Natural killer cell (primary cell): Measurements from ENCODE around the gene LNX1. TPM values are rescaled to one million over a fixed set of nuclear protein-coding genes. Genes with fewer than 3 reads are reported as not detected.

Experiments used
- ATAC-seq, 3 donors: fragments of 150-1000 bp in 2 of 3; fragments of 200-7000 bp in 1 of 3; cut with Tn5 transposase; 1 replicate in 1 of 3; 2 replicates in 2 of 3; pipeline ENCODE4 v1.10.0; 2021; ENCODE audit warnings: mild to moderate bottlenecking in 2 of 3, moderate library complexity in 2 of 3
- DNase-seq, 2 donors: peaks; one replicate each; pipeline versions ENCODE4 v3.0.0 to v3.0.0-alpha.2; 2013 to 2021; ENCODE audit warnings: mixed read lengths in 1 of 2
- H3K27ac ChIP-seq: one replicate; pipeline ENCODE4 v1.5.1; 2013; ENCODE audit warnings: mild to moderate bottlenecking, low read length
- H3K27me3 ChIP-seq: one replicate; pipeline ENCODE4 v1.6.1; 2013; ENCODE audit warnings: low read length; ENCODE audit not compliant: control insufficient read depth, insufficient read depth
- H3K36me3 ChIP-seq: one replicate; pipeline ENCODE4 v1.6.1; 2013; ENCODE audit warnings: low read length; ENCODE audit not compliant: control insufficient read depth, insufficient read depth
- H3K4me1 ChIP-seq: one replicate; pipeline ENCODE4 v1.6.1; 2013; ENCODE audit warnings: low read length; ENCODE audit not compliant: control insufficient read depth, insufficient read depth
- H3K4me3 ChIP-seq: one replicate; pipeline ENCODE4 v1.5.1; 2013; ENCODE audit warnings: low read length
- H3K9me3 ChIP-seq: one replicate; pipeline ENCODE4 v1.6.1; 2013; ENCODE audit warnings: low read length; ENCODE audit not compliant: control insufficient read depth, insufficient read depth
- H3K27ac Mint-ChIP-seq, 2 donors: one replicate each; pipeline ENCODE4 v1.8.0; 2022; ENCODE audit warnings: mild to moderate bottlenecking in 2 of 2, mixed read lengths in 2 of 2, moderate library complexity in 1 of 2
- H3K27me3 Mint-ChIP-seq, 2 donors: one replicate each; pipeline ENCODE4 v1.8.0; 2022; ENCODE audit warnings: low read depth in 2 of 2, mixed read lengths in 2 of 2
- H3K36me3 Mint-ChIP-seq: one replicate; pipeline ENCODE4 v1.8.0; 2022; ENCODE audit warnings: mixed read lengths
- H3K4me1 Mint-ChIP-seq, 2 donors: one replicate each; pipeline ENCODE4 v1.8.0; 2022; ENCODE audit warnings: mixed read lengths in 2 of 2
- H3K4me3 Mint-ChIP-seq: one replicate; pipeline ENCODE4 v1.8.0; 2022; ENCODE audit warnings: mild to moderate bottlenecking, moderate library complexity, mixed read lengths
- H3K9me3 Mint-ChIP-seq, 2 donors: one replicate each; pipeline ENCODE4 v1.8.0; 2022; ENCODE audit warnings: mixed read lengths in 2 of 2
- CTCF ChIP-seq: fragments of 200-600 bp; IDR thresholded peaks from one replicate; pipeline ENCODE4 v1.8.0; 2022; ENCODE audit warnings: antibody characterized with exemption
- WGBS: methylation state at CpG from one replicate; pipeline ENCODE4 v1.1.7; 2013; ENCODE audit warnings: missing lambda C conversion rate; ENCODE audit not compliant: insufficient coverage; 5-methylcytosine and 5-hydroxymethylcytosine counted together
- intact Hi-C: fragments of 100-400 bp; cut with micrococcal nuclease; formaldehyde crosslinking; loops from one replicate; pipeline ENCODE4 v1.14.2; 2022
- total RNA-seq, 4 donors: library from RNA; stranded (reverse); fragments of 120-200 nt in 1 of 4; gene quantifications; one replicate each; pipeline versions ENCODE4 v1.2.3 to v1.2.4, GENCODE V29; 2013 to 2022

Gene LNX1
- total RNA-seq, 3 donors from 2014 or later (not counting 1 experiment from before 2014, with no cell fraction given): not detected

DNA sequence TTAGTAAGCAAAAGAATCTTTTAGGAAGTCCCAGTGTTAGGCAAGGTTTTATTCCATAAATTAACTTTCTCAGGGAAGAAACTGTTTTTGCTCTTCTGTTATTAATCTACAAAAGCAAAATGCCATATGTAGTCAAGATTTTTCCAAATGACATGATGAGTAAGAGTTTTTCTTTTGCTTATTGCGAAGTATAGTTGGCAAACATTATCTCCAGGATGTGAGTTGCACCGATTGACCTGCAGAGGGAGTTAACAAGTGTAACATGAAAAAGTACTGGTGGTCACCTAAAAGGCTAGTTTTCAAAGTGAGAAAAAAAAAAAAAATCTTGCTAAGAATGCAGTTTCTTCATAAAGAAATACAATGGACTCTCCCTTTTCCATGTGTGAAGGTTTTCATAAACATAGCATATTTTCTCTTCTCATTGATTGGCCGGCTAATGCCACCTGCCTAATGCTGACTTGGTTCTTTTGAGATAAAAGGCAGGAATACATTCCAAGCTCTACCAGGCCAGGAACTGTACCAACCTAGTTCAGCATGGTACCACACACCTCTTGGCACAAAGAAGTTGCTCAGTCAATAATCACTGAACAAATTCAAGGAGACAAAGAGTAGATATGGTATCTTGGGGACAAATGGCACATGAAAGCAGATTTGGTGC is 100.2 kb downstream of the LNX1 start:
- no peak for DNase-seq
- no peaks in the 10 kb centered on the region for H3K4me1 Mint-ChIP-seq
- no peak overlapping the region for H3K27ac ChIP-seq
- H3K27me3 Mint-ChIP-seq: peaks cover 5 to 41% of the 10 kb centered on the region in 2 donors
- no peaks in the 10 kb centered on the region for H3K36me3 Mint-ChIP-seq
- no peaks in the 10 kb centered on the region for H3K9me3 Mint-ChIP-seq
- 58% methylated on average over 3 of the region's 3 CpGs for WGBS
- no peak for TF ChIP-seq CTCF
- H3K27ac Mint-ChIP-seq: no peak overlapping the region
- no peaks in the 10 kb centered on the region for H3K4me1 ChIP-seq
- H3K27me3 ChIP-seq: no peaks in the 10 kb centered on the region
- no peak for ATAC-seq
- H3K4me3 ChIP-seq: no peak overlapping the region
- no peaks in the 10 kb centered on the region for H3K36me3 ChIP-seq
- intact Hi-C loops: no loop called here
- H3K9me3 ChIP-seq: no peaks in the 10 kb centered on the region
- no peak overlapping the region for H3K4me3 Mint-ChIP-seq

DNA sequence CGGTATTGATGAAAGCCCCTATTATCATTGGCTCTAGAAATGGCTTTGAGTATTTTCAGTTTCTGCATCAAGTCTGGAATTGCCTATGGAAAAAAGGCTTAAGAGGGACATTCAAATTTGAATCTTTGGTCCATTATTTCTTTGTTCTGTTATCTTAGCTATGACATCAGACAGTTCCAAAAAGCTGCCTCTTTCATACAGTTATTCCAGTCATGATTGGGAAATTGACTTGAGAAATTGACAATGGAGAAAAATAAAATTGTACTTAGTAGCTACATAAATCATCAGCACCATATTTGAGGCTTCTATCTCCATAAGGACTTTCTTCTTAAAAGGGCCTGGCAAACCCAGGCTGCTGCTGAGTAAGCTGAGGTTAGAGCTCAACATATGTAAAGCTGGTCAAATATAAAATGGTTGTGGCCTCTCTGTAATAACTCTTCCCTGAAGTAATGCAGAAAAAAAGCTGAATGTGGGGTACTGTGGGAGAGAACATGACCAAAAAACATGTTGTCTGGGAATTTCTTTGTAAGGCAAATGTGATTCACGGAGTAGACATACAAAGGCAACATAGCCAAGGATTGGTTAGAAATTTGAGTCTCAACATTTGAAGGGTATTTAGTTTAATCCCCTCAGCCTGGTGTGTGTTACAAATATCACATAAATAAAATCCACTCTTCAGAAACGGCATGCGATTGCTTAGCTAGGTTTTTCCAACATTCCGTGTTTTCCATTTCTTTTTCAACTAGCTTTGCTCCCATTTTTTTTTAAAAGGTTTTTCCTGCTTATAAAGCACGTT is 100.9 kb downstream of the LNX1 start:
- Mint-ChIP-seq H3K9me3 (no peaks in the 10 kb centered on the region), H3K27me3 (peaks cover 5 to 46% of the 10 kb centered on the region in 2 donors), H3K4me1 (no peaks in the 10 kb centered on the region), H3K27ac (no peak overlapping the region), H3K36me3 (no peaks in the 10 kb centered on the region), H3K4me3 (no peak overlapping the region)
- no peak for ATAC-seq
- WGBS: 78% methylated on average over 4 of the region's 6 CpGs
- Histone ChIP-seq H3K4me1 (no peaks in the 10 kb centered on the region), H3K36me3 (no peaks in the 10 kb centered on the region), H3K9me3 (no peaks in the 10 kb centered on the region), H3K4me3 (no peak overlapping the region), H3K27me3 (no peaks in the 10 kb centered on the region), H3K27ac (no peak overlapping the region)
- no peak for TF ChIP-seq CTCF
- intact Hi-C loops: no loop called here
- no peak for DNase-seq

DNA sequence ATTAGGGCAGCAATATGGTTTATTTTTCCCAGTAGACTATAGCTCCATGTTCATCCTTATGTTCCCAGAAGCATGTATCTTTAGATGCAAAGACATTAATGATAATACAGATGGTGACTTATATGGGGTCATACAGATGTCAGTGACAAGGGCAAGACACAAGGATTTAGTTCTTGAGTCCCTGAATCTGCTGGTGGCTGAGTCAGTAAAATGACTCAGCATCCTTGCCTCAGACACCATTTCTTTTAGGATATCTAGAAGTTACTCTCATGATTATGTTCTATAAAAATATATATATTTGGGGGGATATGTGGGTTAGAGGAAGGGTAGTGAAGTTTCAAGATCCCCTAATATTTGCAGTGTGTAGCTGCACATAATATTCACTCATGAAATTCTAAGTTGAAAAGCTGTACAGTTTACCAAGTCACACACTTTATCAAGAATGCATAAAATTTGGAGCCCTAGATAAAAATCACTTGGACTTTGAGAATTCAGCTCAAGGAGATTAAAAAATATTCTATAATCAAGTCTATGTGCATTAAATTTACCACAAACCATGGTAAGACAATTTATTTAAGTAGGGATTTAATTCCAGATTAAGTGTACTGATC is 101.9 kb downstream of the LNX1 start:
- no peak for ATAC-seq
- Histone ChIP-seq H3K9me3 (no peaks in the 10 kb centered on the region), H3K4me3 (no peak overlapping the region), H3K4me1 (no peaks in the 10 kb centered on the region), H3K27me3 (no peaks in the 10 kb centered on the region), H3K36me3 (no peaks in the 10 kb centered on the region), H3K27ac (no peak overlapping the region)
- Mint-ChIP-seq H3K9me3 (peaks cover 0 to 2% of the 10 kb centered on the region in 2 donors), H3K4me1 (no peaks in the 10 kb centered on the region), H3K27me3 (peaks cover 8 to 53% of the 10 kb centered on the region in 2 donors), H3K27ac (no peak overlapping the region), H3K36me3 (no peaks in the 10 kb centered on the region), H3K4me3 (no peak overlapping the region)
- no peak for TF ChIP-seq CTCF
- intact Hi-C loops: no loop called here
- DNase-seq: no peak
